Measurements from ENCODE around the gene TSFM.
"Not testable (repeated sequence)": the region's sequence is repeated elsewhere in the genome, so short reads cannot be mapped to it uniquely, and the experiment has no call there.

The TSFM gene

DNA sequence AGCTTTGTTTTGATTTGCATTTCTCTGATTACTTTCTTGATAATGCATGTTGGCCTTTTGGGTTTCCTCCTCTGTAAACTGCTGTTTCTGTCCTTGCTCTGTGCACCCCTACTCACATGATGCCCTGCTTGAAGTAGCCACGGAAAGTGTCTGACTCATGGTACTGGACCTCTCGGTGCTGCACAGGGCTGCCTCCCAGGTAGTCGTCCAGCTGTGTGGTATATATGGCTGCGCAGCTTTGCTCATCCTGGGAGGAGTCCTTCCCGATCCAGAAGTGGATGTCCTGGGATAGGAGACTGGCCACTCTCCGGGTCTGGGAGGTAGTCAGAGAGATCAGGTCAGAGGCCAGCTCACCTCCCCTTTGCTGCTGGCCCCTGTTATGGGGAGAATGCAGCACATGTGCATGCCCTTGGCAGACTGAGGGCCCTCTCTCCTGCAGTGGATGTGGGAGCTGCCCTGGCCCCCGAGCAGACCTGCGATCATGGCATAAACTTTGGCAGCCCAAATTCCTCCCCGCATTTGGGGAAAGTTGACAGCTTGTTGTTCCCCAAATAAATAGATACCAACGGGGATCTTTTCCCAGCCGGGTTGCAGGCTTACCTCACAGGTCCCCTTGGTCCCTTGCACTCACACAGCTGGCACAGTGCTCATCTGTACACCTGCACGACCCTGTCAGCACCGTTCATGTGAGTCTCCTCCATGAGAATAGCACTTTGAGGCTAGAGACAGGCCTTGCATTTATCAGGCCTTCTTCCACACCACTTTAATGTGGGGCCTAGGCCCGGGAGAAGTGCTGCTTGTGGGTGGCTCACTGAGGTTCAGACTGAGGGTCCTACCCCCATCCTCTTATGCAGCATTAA lies 30.8 kb downstream of the TSFM start:
- Histone ChIP-seq H3K27me3 (ENCODE audit: control insufficient read depth in 1 of 2, insufficient read depth in 2 of 2, low read length in 2 of 2) (no peaks in the 10 kb centered on the region), H3K36me3 (ENCODE audit: insufficient read depth, low read length) (peaks cover 37% of the 10 kb centered on the region), H3K9ac (ENCODE audit: low read length) (no peak overlapping the region), H3K4me1 (ENCODE audit: insufficient read depth, low read length) (peaks cover 36% of the 10 kb centered on the region), H3K27ac (ENCODE audit: low read depth, low read length) (no peak overlapping the region), H3K4me3 (ENCODE audit: low read depth in 1 of 2, low read length in 2 of 2) (no peak overlapping the region), H3K9me3 (ENCODE audit: low read length) (no peaks in the 10 kb centered on the region)

- peaks cover 44% of the 10 kb centered on the region for H3K4me1 ChIP-seq (ENCODE audit: insufficient read depth, low read length)
- no peak overlapping the region for H3K27ac ChIP-seq (ENCODE audit: low read depth, low read length)
- no peaks in the 10 kb centered on the region for H3K9me3 ChIP-seq (ENCODE audit: low read length)
- no peaks in the 10 kb centered on the region for H3K27me3 ChIP-seq (ENCODE audit: control insufficient read depth in 1 of 2, insufficient read depth in 2 of 2, low read length in 2 of 2)
- H3K36me3 ChIP-seq (ENCODE audit: insufficient read depth, low read length), result peaks cover 33% of the 10 kb centered on the region
- H3K4me3 ChIP-seq (ENCODE audit: low read depth in 1 of 2, low read length in 2 of 2), result no peak overlapping the region
- no peak overlapping the region for H3K9ac ChIP-seq (ENCODE audit: low read length)
Measured at GRCh38 chr12:57813971-57814772, 31.6 kb downstream of the TSFM start.

GRCh38 chr12:57815177-57816000 lies 32.8 kb downstream of the TSFM start:
- Histone ChIP-seq H3K4me1 (ENCODE audit: insufficient read depth, low read length) (peaks cover 44% of the 10 kb centered on the region), H3K27ac (ENCODE audit: low read depth, low read length) (no peak overlapping the region), H3K4me3 (ENCODE audit: low read depth in 1 of 2, low read length in 2 of 2) (no peak overlapping the region), H3K36me3 (ENCODE audit: insufficient read depth, low read length) (peaks cover 23% of the 10 kb centered on the region), H3K9me3 (ENCODE audit: low read length) (no peaks in the 10 kb centered on the region), H3K9ac (ENCODE audit: low read length) (no peak overlapping the region), H3K27me3 (ENCODE audit: control insufficient read depth in 1 of 2, insufficient read depth in 2 of 2, low read length in 2 of 2) (no peaks in the 10 kb centered on the region)

GRCh38 chr12:57816001-57816854 lies 33.6 kb downstream of the TSFM start:
- H3K27ac ChIP-seq (ENCODE audit: low read depth, low read length), result no peak overlapping the region
- H3K4me1 ChIP-seq (ENCODE audit: insufficient read depth, low read length), result peaks cover 44% of the 10 kb centered on the region
- H3K9ac ChIP-seq (ENCODE audit: low read length), result no peak overlapping the region

DNA sequence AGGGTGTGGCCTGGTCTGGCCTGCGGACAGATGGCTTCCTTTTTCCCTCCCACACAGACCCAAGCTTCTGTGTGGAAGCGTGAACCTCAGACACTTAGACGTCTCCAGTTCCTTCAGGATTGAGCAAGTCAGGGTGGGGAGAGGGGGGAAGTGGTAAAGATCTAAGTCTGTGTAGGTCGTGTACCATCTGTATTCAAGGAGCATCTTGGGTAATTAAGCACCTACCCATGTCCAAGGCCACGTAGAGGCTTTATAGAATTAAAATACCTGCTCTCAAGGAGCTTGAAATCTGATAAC lies 34.2 kb downstream of the TSFM start:
- H3K9me3 ChIP-seq (ENCODE audit: low read length), result no peaks in the 10 kb centered on the region
- peaks cover 19% of the 10 kb centered on the region for H3K36me3 ChIP-seq (ENCODE audit: insufficient read depth, low read length)
- H3K27me3 ChIP-seq (ENCODE audit: control insufficient read depth in 1 of 2, insufficient read depth in 2 of 2, low read length in 2 of 2), result no peaks in the 10 kb centered on the region
- H3K27ac ChIP-seq (ENCODE audit: low read depth, low read length), result peak overlapping the region; percentile 16
- H3K9ac ChIP-seq (ENCODE audit: low read length), result no peak overlapping the region
- H3K4me3 ChIP-seq (ENCODE audit: low read depth in 1 of 2, low read length in 2 of 2), result no peak overlapping the region
- H3K4me1 ChIP-seq (ENCODE audit: insufficient read depth, low read length), result peaks cover 44% of the 10 kb centered on the region

More at GRCh38 chr12:57816001-57816854, 33.6 kb downstream of the TSFM start:
- no peaks in the 10 kb centered on the region for H3K27me3 ChIP-seq (ENCODE audit: control insufficient read depth in 1 of 2, insufficient read depth in 2 of 2, low read length in 2 of 2)
- no peaks in the 10 kb centered on the region for H3K9me3 ChIP-seq (ENCODE audit: low read length)
- H3K4me3 ChIP-seq (ENCODE audit: low read depth in 1 of 2, low read length in 2 of 2), result no peak overlapping the region
- H3K36me3 ChIP-seq (ENCODE audit: insufficient read depth, low read length), result peaks cover 16% of the 10 kb centered on the region

GRCh38 chr12:57817261-57817989 lies 34.8 kb downstream of the TSFM start:
- peak overlapping the region; percentile 16 for H3K27ac ChIP-seq (ENCODE audit: low read depth, low read length)
- H3K27me3 ChIP-seq (ENCODE audit: control insufficient read depth in 1 of 2, insufficient read depth in 2 of 2, low read length in 2 of 2), result no peaks in the 10 kb centered on the region
- H3K4me3 ChIP-seq (ENCODE audit: low read depth in 1 of 2, low read length in 2 of 2), result no peak overlapping the region
- H3K9me3 ChIP-seq (ENCODE audit: low read length), result no peaks in the 10 kb centered on the region
- peaks cover 49% of the 10 kb centered on the region for H3K4me1 ChIP-seq (ENCODE audit: insufficient read depth, low read length)
- H3K9ac ChIP-seq (ENCODE audit: low read length), result no peak overlapping the region
- H3K36me3 ChIP-seq (ENCODE audit: insufficient read depth, low read length), result peaks cover 25% of the 10 kb centered on the region

GRCh38 chr12:57817990-57818331 lies 35.4 kb downstream of the TSFM start:
- not testable (repeated sequence) for H3K27ac ChIP-seq (ENCODE audit: low read depth, low read length); H3K9me3 ChIP-seq (ENCODE audit: low read length); H3K27me3 ChIP-seq (ENCODE audit: control insufficient read depth in 1 of 2, insufficient read depth in 2 of 2, low read length in 2 of 2); H3K9ac ChIP-seq (ENCODE audit: low read length); H3K4me3 ChIP-seq (ENCODE audit: low read depth in 1 of 2, low read length in 2 of 2)
- Histone ChIP-seq H3K4me1 (ENCODE audit: insufficient read depth, low read length) (peaks cover 49% of the 10 kb centered on the region), H3K36me3 (ENCODE audit: insufficient read depth, low read length) (peaks cover 26% of the 10 kb centered on the region)

GRCh38 chr12:57820119-57820518 lies 37.5 kb downstream of the TSFM start:
- H3K27ac ChIP-seq (ENCODE audit: low read depth, low read length); H3K4me3 ChIP-seq (ENCODE audit: low read depth in 1 of 2, low read length in 2 of 2); H3K9ac ChIP-seq (ENCODE audit: low read length); H3K9me3 ChIP-seq (ENCODE audit: low read length); H3K27me3 ChIP-seq (ENCODE audit: control insufficient read depth in 1 of 2, insufficient read depth in 2 of 2, low read length in 2 of 2): not testable (repeated sequence)
- H3K4me1 ChIP-seq (ENCODE audit: insufficient read depth, low read length), result peaks cover 43% of the 10 kb centered on the region
- peaks cover 44% of the 10 kb centered on the region for H3K36me3 ChIP-seq (ENCODE audit: insufficient read depth, low read length)

DNA sequence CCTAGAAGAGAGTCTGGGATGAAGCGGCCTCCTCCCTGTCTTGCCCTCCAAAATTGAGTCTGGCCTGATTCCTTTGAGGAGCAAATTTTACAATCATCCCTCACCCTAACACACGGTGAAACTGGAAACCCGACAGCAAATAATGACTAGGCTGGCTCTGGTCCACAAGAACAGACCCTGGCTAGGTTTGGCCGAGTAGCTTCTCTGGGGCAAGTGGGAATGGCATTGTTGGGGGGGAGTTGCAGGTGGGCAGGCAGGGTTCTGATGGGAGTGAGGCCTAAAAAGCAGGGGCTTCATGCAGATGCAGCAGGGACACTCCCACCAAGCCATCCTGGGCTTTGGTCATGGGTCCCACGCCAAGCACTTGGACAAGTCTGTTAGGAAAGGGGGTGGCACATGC lies 38.4 kb downstream of the TSFM start:
- not testable (repeated sequence) for H3K27me3 ChIP-seq (ENCODE audit: control insufficient read depth in 1 of 2, insufficient read depth in 2 of 2, low read length in 2 of 2); H3K4me3 ChIP-seq (ENCODE audit: low read depth in 1 of 2, low read length in 2 of 2); H3K9me3 ChIP-seq (ENCODE audit: low read length); H3K27ac ChIP-seq (ENCODE audit: low read depth, low read length); H3K9ac ChIP-seq (ENCODE audit: low read length)
- Histone ChIP-seq H3K4me1 (ENCODE audit: insufficient read depth, low read length) (peaks cover 34% of the 10 kb centered on the region), H3K36me3 (ENCODE audit: insufficient read depth, low read length) (peaks cover 52% of the 10 kb centered on the region)

DNA sequence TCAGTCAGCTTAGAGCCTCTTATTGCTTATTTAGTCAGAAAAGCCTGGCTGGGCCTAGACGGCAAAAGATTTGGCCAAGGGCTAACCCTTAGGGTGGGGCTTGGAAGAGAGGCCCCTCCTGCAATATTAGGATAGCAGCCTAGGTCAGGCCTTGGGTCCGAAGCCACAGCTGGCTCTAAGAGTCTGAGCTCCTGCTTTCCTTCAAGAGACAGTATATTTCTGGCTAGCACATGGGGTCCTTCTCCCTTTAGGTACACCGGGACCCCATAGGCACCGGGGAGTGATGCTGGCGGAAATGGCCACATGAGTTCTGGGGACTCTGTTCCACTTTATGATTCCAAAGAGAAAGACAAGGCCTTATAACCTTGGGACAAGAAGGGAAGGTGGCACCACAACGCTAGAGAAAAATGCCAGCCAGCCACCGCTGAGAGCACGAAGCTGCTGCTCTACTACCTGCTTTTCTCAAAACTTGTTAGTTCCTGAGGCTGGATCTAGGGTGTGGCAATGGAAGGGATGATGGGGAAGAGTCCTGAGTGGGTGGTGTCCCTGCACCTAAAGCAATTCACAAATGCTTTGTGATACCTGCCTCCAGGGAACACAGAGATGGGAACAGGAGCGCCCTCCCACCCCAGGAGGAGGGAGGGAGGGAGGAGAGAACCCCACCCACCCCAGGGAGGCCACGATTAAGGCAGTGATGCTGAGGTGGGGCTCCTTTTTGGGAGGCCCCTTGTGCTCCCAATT lies 39.1 kb downstream of the TSFM start:
- Histone ChIP-seq H3K4me3 (ENCODE audit: low read depth in 1 of 2, low read length in 2 of 2) (no peak overlapping the region), H3K4me1 (ENCODE audit: insufficient read depth, low read length) (peaks cover 30% of the 10 kb centered on the region), H3K36me3 (ENCODE audit: insufficient read depth, low read length) (peaks cover 58% of the 10 kb centered on the region), H3K27ac (ENCODE audit: low read depth, low read length) (no peak overlapping the region), H3K9me3 (ENCODE audit: low read length) (no peaks in the 10 kb centered on the region), H3K27me3 (ENCODE audit: control insufficient read depth in 1 of 2, insufficient read depth in 2 of 2, low read length in 2 of 2) (no peaks in the 10 kb centered on the region), H3K9ac (ENCODE audit: low read length) (no peak overlapping the region)
